ENCODE data around the gene LRG1. TPM values are rescaled to one million over a fixed set of nuclear protein-coding genes. Genes with fewer than 3 reads are reported as not detected.

LRG1 gene
- total and polyA plus RNA-seq, 9 of the 15 experiments (the other 6 are each of a cell fraction or from before 2014, with no cell fraction given) = 1.5 to 11.9 (median 8.7) TPM

DNA sequence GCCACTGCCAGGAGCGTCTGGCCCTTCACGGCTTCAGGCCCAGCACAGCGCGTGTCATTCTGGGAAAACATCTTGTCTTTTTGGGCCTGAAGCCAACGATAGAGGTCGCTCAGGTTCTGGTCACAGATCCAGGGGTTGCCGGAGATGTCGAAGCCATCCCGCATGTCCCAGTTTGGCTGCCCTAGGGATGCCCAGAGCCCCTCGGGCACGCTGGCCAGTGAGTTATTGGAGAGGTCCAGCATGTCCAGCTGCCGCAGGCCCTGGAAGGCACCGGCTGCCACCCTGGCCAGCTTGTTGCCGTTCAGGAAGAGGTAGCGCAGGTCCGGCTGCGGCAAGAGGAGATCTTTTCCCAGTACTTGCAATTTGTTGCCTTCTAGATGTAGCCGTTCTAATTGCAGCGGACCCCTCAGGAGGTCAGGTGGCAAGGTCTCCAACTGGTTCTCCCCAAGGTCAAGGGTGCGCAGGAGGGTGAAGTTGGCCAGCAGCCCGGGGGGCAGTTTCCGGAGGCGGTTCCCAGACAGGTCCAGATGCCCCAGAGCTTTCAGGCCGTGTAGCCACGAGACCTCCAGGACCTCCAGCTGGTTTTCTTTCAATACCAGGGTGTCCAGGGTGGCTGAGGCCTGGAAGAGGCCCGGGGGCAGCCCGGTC is 1.8 kb downstream of the LRG1 start:
- no peaks in the 10 kb centered on the region; a peak in 1 of 5 replicates for H3K27me3 ChIP-seq (ENCODE audit: control insufficient read depth in 2 of 2, insufficient read depth in 2 of 2, low read length in 2 of 2)
- no peaks in the 10 kb centered on the region for H3K9me1 ChIP-seq (ENCODE audit: control insufficient read depth, insufficient read depth, low read length)
- peaks cover 33% of the 10 kb centered on the region; the same call in 2 of the 3 replicates for H3K79me2 ChIP-seq (ENCODE audit: control insufficient read depth, insufficient read depth, low read length)
- H3K9me3 ChIP-seq (replicated peaks; ENCODE audit: control insufficient read depth, insufficient read depth, low read depth, low read length) = no peaks in the 10 kb centered on the region
- ChIA-PET CTCF (ENCODE audit: low intra/inter-chr PET ratio) (no interaction called here), POLR2A (interaction anchor here (0.7 kb wide), 1 partner anchor 84 kb away, joined by 3 read pairs; no protein-coding TSS in a partner anchor)
- no peak overlapping the region for H3K27ac ChIP-seq (ENCODE audit: extremely low read depth, low read depth, low read length)
- WGBS (ENCODE audit: insufficient coverage, low coverage, missing lambda C conversion rate) = 71% methylated on average over 27 of the region's 27 CpGs
- BruUV-seq (replicated peaks) = no TSS peak
- H3K9ac ChIP-seq (ENCODE audit: insufficient read depth in 1 of 2, low read depth in 2 of 2, low read length in 2 of 2) = peak overlapping the region in 1 of 2 experiments; percentile 83; a peak in 2 of 4 replicates
- H3K4me1 ChIP-seq (replicated peaks in 1 of 2; ENCODE audit: control insufficient read depth in 2 of 2, insufficient read depth in 2 of 2, low read length in 2 of 2) = peaks cover 14 to 51% of the 10 kb centered on the region in 2 experiments; a peak in 4 of 5 replicates
- 0 out of 3 replicates have a peak, but pooled peaks have one; percentile 6 for ATAC-seq
- no peak overlapping the region for H3K4me3 ChIP-seq
- no peaks in the 10 kb centered on the region for H4K20me1 ChIP-seq (replicated peaks; ENCODE audit: control insufficient read depth, insufficient read depth, low read length)
- in situ Hi-C loops (cut with MboI) (no loop called here), intact Hi-C loops (cut with micrococcal nuclease) (no loop called here)
- FAIRE-seq = peak; percentile 54
- no peak overlapping the region for H2AFZ ChIP-seq (ENCODE audit: low read depth, low read length)
- no peak overlapping the region for H3K4me2 ChIP-seq (ENCODE audit: insufficient read depth, low read length)
- DNase-seq (ENCODE audit: extremely low read depth in 1 of 4, low spot score in 3 of 4) = peak in 1 of 4 experiments; percentile 55
- peaks cover 9% of the 10 kb centered on the region; the same call in 1 of the 3 replicates for H3K36me3 ChIP-seq (ENCODE audit: control insufficient read depth, insufficient read depth, low read length)
- TF ChIP-seq, protein P1, sequence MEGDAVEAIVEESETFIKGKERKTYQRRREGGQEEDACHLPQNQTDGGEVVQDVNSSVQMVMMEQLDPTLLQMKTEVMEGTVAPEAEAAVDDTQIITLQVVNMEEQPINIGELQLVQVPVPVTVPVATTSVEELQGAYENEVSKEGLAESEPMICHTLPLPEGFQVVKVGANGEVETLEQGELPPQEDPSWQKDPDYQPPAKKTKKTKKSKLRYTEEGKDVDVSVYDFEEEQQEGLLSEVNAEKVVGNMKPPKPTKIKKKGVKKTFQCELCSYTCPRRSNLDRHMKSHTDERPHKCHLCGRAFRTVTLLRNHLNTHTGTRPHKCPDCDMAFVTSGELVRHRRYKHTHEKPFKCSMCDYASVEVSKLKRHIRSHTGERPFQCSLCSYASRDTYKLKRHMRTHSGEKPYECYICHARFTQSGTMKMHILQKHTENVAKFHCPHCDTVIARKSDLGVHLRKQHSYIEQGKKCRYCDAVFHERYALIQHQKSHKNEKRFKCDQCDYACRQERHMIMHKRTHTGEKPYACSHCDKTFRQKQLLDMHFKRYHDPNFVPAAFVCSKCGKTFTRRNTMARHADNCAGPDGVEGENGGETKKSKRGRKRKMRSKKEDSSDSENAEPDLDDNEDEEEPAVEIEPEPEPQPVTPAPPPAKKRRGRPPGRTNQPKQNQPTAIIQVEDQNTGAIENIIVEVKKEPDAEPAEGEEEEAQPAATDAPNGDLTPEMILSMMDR (IDR thresholded peaks at IDR 0.05 in 2 of 3, conservative IDR thresholded peaks at IDR 0.05 in 1 of 3; ENCODE audit: insufficient read depth in 2 of 3, low read depth in 1 of 3, low read length in 3 of 3) = peak; percentile 22 to 38 (median 23); a peak in 3 of 6 replicates
- TF ChIP-seq RAD21 (CRISPR knock-in tag; conservative IDR thresholded peaks at IDR 0.05 in 1 of 2, IDR thresholded peaks at IDR 0.05 in 1 of 2) (peak in 1 of 2 experiments; percentile 14; a peak in 1 of 4 replicates), RBFOX2 (IDR thresholded peaks at IDR 0.05; ENCODE audit: low read depth, low read length) (peak; percentile 24; the same call in 1 of the 2 replicates), L3MBTL2 (IDR thresholded peaks at IDR 0.05) (peak; percentile 46; the same call in 1 of the 2 replicates)
- TF ChIP-seq, protein P2, sequence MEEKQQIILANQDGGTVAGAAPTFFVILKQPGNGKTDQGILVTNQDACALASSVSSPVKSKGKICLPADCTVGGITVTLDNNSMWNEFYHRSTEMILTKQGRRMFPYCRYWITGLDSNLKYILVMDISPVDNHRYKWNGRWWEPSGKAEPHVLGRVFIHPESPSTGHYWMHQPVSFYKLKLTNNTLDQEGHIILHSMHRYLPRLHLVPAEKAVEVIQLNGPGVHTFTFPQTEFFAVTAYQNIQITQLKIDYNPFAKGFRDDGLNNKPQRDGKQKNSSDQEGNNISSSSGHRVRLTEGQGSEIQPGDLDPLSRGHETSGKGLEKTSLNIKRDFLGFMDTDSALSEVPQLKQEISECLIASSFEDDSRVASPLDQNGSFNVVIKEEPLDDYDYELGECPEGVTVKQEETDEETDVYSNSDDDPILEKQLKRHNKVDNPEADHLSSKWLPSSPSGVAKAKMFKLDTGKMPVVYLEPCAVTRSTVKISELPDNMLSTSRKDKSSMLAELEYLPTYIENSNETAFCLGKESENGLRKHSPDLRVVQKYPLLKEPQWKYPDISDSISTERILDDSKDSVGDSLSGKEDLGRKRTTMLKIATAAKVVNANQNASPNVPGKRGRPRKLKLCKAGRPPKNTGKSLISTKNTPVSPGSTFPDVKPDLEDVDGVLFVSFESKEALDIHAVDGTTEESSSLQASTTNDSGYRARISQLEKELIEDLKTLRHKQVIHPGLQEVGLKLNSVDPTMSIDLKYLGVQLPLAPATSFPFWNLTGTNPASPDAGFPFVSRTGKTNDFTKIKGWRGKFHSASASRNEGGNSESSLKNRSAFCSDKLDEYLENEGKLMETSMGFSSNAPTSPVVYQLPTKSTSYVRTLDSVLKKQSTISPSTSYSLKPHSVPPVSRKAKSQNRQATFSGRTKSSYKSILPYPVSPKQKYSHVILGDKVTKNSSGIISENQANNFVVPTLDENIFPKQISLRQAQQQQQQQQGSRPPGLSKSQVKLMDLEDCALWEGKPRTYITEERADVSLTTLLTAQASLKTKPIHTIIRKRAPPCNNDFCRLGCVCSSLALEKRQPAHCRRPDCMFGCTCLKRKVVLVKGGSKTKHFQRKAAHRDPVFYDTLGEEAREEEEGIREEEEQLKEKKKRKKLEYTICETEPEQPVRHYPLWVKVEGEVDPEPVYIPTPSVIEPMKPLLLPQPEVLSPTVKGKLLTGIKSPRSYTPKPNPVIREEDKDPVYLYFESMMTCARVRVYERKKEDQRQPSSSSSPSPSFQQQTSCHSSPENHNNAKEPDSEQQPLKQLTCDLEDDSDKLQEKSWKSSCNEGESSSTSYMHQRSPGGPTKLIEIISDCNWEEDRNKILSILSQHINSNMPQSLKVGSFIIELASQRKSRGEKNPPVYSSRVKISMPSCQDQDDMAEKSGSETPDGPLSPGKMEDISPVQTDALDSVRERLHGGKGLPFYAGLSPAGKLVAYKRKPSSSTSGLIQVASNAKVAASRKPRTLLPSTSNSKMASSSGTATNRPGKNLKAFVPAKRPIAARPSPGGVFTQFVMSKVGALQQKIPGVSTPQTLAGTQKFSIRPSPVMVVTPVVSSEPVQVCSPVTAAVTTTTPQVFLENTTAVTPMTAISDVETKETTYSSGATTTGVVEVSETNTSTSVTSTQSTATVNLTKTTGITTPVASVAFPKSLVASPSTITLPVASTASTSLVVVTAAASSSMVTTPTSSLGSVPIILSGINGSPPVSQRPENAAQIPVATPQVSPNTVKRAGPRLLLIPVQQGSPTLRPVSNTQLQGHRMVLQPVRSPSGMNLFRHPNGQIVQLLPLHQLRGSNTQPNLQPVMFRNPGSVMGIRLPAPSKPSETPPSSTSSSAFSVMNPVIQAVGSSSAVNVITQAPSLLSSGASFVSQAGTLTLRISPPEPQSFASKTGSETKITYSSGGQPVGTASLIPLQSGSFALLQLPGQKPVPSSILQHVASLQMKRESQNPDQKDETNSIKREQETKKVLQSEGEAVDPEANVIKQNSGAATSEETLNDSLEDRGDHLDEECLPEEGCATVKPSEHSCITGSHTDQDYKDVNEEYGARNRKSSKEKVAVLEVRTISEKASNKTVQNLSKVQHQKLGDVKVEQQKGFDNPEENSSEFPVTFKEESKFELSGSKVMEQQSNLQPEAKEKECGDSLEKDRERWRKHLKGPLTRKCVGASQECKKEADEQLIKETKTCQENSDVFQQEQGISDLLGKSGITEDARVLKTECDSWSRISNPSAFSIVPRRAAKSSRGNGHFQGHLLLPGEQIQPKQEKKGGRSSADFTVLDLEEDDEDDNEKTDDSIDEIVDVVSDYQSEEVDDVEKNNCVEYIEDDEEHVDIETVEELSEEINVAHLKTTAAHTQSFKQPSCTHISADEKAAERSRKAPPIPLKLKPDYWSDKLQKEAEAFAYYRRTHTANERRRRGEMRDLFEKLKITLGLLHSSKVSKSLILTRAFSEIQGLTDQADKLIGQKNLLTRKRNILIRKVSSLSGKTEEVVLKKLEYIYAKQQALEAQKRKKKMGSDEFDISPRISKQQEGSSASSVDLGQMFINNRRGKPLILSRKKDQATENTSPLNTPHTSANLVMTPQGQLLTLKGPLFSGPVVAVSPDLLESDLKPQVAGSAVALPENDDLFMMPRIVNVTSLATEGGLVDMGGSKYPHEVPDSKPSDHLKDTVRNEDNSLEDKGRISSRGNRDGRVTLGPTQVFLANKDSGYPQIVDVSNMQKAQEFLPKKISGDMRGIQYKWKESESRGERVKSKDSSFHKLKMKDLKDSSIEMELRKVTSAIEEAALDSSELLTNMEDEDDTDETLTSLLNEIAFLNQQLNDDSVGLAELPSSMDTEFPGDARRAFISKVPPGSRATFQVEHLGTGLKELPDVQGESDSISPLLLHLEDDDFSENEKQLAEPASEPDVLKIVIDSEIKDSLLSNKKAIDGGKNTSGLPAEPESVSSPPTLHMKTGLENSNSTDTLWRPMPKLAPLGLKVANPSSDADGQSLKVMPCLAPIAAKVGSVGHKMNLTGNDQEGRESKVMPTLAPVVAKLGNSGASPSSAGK (IDR thresholded peaks at IDR 0.05) = peak; percentile 33
